DMS153 treated with DMSO at 0.1 percent for 48 hours (cell line): ENCODE measurements around the gene ATP6V0E2.

ENCODE experiments used
- DNase-seq: peaks from one replicate; lab custom pipeline; 2025; ENCODE audit not compliant: unreplicated experiment; lab: John Stamatoyannopoulos, UW

Gene ATP6V0E2

DNA sequence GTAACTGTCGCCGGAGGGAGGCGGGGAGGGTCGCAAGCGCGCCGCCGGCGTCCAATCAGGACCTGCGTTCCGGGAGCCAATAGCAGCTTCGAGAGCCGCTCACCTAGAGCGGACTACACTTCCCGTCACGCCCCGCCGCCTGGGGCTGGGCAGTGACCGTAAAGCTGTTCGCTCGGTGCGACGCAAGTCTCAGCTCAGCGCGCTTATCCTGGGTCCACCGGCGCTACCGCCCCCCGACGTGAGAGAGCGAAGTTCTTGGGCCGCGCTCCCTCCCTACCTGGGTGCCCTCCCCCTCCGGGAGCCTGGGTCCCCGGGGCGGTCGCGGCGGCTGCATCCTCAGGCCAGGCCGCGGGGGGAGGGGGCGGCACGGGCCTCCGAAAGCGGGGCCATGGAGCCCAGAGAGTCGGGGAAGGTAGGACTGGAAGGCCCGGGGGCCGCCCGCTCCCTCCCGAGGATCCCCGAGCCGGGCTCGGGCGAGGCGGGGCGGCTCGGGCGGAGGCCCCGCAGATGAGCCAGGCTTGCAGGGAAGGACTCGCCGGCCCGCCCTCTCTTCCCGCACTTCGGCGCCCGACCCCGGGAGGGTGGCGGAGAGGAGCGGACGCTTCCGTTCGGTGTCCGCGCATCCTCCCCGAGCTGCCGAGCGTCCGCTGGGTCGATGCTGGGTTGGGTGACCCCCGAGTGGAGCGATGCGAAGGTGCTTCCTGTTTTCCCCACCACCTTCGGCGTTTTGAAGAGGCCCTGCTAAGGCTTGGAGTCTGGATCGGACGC lies 35.4 kb upstream of the ATP6V0E2 start, which contains the start of gene ZNF862:
Gene ZNF862, plus strand, starts transcription at position 152 of the 768 bp plus-strand sequence. Its CDS starts 237 bp downstream, at position 389.
- peak; percentile 94 for DNase-seq

- no peak for DNase-seq
Measured at GRCh38 chr7:149838992-149839408, 34.8 kb upstream of the ATP6V0E2 start.

GRCh38 chr7:149839933-149840332 lies 33.8 kb upstream of the ATP6V0E2 start:
- DNase-seq, result no peak

- DNase-seq, result no peak
Measured at GRCh38 chr7:149843566-149843965, 30.2 kb upstream of the ATP6V0E2 start.

DNA sequence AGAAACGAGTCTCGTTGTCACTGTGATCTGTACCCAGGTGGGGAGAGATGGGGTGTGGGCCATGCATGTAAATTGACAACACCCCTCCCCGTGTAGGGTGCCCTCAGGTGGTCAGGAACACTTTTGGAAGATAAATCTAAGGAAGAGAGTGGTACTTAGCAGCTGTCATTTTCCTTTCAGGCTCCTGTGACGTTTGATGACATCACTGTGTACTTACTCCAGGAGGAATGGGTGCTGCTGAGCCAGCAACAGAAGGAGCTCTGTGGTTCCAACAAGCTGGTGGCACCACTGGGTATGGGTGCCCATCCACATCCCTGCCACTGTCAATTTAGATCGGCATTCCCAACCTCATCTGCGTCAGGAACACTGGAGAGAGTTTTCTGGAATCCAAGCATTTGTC lies 29.3 kb upstream of the ATP6V0E2 start:
- no peak for DNase-seq

- no peak for DNase-seq
Measured at GRCh38 chr7:149845257-149845980, 28.4 kb upstream of the ATP6V0E2 start.

GRCh38 chr7:149846021-149846420 lies 27.7 kb upstream of the ATP6V0E2 start:
- no peak for DNase-seq

GRCh38 chr7:149846436-149847046 lies 27.2 kb upstream of the ATP6V0E2 start:
- DNase-seq, result no peak

DNA sequence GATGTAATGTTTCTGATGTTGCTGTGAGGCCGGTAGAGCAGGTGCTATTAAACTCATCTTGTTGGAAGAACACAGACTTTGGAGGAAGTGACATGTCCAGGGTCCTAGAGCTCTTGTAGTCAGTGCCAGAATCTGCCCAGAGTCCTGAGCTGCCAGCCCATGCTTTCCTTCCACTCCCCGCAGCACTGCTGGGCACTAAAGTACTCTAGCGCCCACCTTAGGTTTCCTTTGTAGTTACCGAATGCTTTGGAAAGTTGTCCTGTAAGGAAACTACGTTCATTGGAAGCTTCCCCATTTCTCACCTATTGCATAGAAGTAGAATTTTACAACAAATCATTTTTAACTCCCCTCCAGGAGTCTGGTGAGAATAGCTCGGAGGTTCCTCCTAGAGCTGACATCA lies 24.6 kb upstream of the ATP6V0E2 start:
- DNase-seq, result no peak

DNA sequence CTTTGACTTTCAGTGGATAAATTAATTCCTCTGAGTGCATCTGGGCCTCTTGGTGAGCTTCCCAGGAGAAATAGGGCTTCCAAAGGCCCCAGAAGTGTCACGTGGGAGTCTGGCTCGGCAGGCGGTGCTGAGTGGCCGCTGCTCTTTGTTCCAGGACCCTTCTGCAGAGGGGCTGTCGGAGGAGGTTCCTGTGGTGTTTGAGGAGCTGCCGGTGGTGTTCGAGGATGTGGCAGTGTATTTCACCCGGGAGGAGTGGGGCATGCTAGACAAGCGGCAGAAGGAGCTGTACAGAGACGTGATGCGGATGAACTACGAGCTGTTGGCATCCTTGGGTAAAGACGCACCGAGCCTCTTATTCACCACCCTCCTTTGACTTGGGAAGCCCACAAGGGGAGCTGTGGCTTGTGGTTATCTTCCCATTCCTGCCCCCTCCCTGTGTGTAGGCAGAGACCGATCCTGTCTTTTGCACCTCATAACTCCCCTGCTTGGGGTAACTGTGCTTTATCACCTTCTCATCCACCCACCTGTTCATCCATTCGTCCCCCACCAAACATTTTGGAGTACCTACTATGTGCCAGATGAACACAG lies 23.7 kb upstream of the ATP6V0E2 start:
- no peak for DNase-seq

DNA sequence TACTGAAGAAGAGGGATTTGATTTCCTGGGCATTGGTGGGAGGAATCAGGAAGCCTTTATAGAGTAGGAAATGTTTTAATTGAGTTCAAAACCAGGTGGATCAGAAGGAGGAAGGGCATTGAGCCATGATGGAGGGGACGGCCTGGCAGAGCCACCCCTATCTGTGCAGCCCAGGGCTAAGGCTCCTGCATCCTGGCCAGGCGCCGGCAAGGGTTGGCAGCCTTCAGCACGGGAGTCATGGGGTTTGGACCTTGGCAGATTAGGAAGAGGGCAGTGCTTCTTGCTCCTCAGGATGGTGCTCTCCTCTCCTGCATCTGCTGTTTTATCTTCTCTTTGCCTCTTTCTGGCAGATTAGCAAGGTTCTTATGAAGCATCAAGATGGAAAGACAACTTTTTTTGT lies 23.1 kb upstream of the ATP6V0E2 start:
- DNase-seq, result no peak

GRCh38 chr7:149851449-149851848 lies 22.3 kb upstream of the ATP6V0E2 start:
- DNase-seq, result no peak

DNA sequence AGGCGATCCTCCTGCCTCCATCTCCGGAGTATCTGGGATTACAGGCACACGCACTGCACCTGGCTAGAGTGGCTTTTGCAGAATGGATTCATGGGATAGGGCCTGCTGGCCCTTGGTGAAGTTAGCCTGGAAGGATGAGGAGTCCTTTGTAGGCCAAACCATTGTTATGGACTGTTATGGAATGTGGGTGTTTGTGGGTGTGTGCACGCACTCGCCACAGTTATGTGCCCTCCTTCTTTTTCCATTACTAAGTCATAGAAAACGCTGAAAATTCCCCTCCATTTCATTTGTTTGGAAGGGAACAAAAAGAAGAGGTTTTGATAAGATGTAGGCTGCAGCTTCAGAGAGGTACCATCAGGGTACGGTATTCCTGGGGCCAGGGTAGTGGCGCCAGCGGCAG lies 20.6 kb upstream of the ATP6V0E2 start:
- DNase-seq, result no peak

DNA sequence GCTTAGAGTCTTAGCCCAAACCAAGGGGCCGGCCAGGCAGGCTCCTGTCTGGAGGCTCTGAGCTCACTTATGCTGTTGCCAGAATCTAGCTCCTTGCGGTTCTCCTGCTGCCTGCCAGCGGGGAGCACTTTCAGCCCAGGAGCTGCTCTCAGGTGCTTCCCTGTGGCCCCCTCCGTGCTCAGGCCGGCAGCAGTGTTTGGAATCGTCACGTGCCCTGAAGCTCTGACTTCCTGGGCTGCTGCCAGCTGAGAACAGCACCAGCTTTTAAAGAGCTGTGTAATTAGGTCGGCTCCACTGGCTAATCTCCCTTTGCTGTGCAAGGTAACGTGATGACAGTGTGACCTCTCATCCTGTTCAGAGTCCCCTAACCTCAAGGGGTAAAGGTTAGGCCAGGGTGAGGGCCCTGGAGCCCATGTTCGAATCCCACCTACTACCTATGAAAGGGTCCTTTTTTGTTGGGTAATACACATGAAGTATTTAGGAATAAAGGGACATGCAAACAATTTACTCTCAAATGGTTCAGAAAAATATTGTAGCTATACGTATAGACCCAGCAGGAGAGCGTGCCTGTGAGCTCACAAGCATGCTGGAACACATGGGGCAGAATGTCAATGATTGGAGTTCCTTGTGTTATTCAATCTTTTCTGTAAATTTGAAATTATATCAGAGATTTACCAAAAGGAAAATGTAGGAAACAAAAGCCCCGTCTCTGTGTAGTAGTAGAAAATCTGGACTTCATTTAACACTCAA lies 19.0 kb upstream of the ATP6V0E2 start:
- DNase-seq, result peak; percentile 82

DNA sequence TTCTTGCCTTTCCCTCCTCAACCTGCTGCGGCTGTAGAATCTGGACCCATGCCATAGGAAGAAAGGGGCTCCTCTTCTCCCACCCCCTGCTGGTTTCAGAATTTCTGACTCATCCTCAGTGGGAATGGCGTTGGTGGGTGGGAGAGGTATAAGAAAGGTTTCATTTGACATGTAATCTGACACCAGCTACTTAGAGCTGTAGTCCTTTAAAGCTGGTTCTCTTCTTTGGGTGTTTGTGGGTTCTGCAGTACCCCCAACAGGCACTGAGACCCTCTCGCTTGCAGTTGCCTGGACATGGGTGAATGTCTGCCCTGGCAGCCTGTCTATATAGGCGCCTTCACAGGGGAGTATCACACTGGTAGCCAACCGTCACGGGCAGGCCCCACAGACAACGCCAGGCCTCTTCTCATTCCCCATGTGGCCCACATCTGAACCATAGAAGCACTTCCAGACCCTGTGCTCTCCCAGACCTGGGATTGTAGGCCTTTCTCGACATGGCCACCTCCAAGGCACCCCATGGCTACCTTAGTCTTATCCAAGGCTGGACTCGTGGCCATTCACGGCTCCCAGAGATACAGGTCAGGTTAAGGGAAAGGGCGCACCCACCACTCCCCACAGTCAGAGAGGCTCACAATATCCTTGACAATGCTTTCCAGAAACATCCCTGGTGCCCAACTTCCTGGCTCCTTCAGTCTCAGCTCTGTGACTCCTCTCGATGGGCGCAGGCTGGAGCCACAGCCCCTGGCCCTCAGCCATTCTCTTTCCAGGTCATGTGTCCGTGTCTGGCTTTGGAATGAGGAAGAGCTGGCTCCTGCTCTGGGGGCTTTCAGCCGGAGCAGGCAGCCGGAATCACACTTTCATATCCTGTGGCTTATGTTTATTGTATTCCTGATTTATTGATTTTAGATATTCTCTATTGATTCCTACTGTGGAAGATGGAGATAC lies 18.1 kb upstream of the ATP6V0E2 start:
- DNase-seq, result no peak

DNA sequence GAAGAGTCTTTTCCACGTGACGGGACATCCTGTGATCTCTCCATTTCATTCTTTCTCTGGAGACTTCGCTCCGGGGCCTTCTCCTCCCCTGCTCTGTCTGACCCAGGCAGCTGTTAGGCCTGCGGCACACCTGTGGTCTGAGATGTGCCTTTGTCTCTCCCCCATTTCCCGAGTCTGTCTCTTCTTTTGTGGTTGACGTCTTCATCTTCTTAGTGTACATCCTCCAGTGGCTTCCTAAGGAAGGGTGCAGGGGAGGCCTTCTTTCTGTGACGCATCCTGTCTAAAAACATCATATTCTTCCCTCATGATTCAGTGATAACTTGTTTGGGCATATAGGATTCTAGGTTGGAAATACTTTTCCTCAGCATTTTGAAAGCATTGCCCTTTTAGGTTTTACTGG lies 17.2 kb upstream of the ATP6V0E2 start:
- DNase-seq, result no peak

DNA sequence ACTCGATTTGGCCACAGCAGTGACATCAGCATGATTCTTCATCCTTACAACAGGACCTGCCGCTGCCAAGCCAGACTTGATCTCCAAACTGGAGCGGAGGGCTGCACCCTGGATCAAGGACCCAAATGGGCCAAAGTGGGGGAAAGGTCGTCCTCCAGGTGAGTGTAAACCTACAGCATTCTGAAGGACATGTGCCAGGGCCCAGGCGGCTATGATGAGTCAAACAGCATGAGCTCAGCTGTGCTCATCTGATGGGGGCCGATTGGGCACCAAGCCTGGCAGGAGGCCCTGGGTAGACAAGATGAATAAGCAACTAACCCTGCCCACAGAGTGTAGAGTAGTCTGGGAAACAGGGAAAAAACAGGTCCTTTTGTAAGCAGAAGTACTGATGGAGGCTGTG lies 14.4 kb upstream of the ATP6V0E2 start:
- DNase-seq, result no peak

DNA sequence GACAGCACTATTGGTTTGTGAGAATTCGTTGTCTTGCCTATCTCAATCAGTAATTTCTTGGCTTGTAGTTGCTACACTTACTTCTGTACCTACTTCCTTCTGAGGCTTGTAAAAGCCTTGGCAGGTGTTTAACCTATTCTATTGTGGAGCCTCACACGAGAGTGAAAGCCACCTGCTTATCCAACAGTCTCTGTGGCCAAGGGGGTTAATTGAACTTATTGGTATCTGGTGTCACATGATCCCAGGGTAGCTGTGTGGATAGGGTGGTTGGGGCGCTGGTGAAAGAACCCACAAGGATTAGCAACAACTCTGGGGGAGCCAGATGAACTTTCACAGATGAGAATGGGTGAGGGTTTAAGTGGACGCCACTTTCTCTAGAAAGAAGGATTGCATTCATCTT lies 13.9 kb upstream of the ATP6V0E2 start:
- no peak for DNase-seq

GRCh38 chr7:149860821-149861727 lies 12.7 kb upstream of the ATP6V0E2 start:
- DNase-seq, result no peak
